ENCODE results near the gene PSD.

The PSD gene

GRCh38 chr10:102438374-102438773, 19.8 kb upstream of the PSD start:
- no peak for DNase-seq

- no peak for DNase-seq
These were observed 18.9 kb upstream of the PSD start for GRCh38 chr10:102437515-102437914.

GRCh38 chr10:102436312-102436711, 17.7 kb upstream of the PSD start:
- no peak for DNase-seq

- DNase-seq: peak in 1 of 5 experiments; percentile 71
These were observed 17.1 kb upstream of the PSD start for GRCh38 chr10:102435529-102436233.

- DNase-seq: no peak
These were observed 16.5 kb upstream of the PSD start for GRCh38 chr10:102435133-102435497.

GRCh38 chr10:102434394-102435132, 16.0 kb upstream of the PSD start:
- DNase-seq: no peak

- DNase-seq: no peak
These were observed 15.0 kb upstream of the PSD start for GRCh38 chr10:102433619-102434046.

- DNase-seq: peak; percentile 84 to 97 (median 92)
These were observed 13.8 kb upstream of the PSD start, which contains the start of gene CUEDC2 for GRCh38 chr10:102432162-102432950. Gene CUEDC2 (minus strand): TSS chr10:102432574. CDS start chr10:102425188, 7,386 bp downstream.

GRCh38 chr10:102431452-102432124, 13.0 kb upstream of the PSD start:
- no peak for DNase-seq

GRCh38 chr10:102429468-102429867, 10.9 kb upstream of the PSD start:
- no peak for DNase-seq

- no peak for DNase-seq
These were observed 8.3 kb upstream of the PSD start for GRCh38 chr10:102426803-102427287.

GRCh38 chr10:102425444-102425843, 6.9 kb upstream of the PSD start:
- no peak for DNase-seq

- no peak for DNase-seq
These were observed 6.3 kb upstream of the PSD start for GRCh38 chr10:102424916-102425315.

- DNase-seq: no peak
These were observed 5.6 kb upstream of the PSD start for GRCh38 chr10:102424145-102424544.

- DNase-seq: no peak
These were observed 4.9 kb upstream of the PSD start for GRCh38 chr10:102423372-102423968.

- peak in 1 of 5 experiments; percentile 67 for DNase-seq
These were observed 4.1 kb upstream of the PSD start for GRCh38 chr10:102422545-102423129.

- peak in 1 of 5 experiments; percentile 45 for DNase-seq
These were observed 3.4 kb upstream of the PSD start for GRCh38 chr10:102421757-102422512.

- no peak for DNase-seq
These were observed 2.8 kb upstream of the PSD start for GRCh38 chr10:102421507-102421756.

GRCh38 chr10:102420714-102421506, 2.3 kb upstream of the PSD start, which contains the start of gene FBXL15:
Gene FBXL15 (plus strand): TSS chr10:102420836. CDS start chr10:102421130, 294 bp downstream.
- peak; percentile 70 to 95 (median 91) for DNase-seq

GRCh38 chr10:102420181-102420713, 1.7 kb upstream of the PSD start:
- no peak for DNase-seq
